Central memory CD4-positive, alpha-beta T cell (primary cell): ENCODE measurements around the gene HPD.

Experiments used
- DNase-seq: peaks from one replicate; pipeline ENCODE4 v3.0.0; 2022

The HPD gene

GRCh38 chr12:121827351-121828099 lies 31.1 kb downstream of the HPD start:
- no peak for DNase-seq

- no peak for DNase-seq
These were observed 32.1 kb downstream of the HPD start for GRCh38 chr12:121826318-121827150.

GRCh38 chr12:121825041-121825523 lies 33.6 kb downstream of the HPD start:
- DNase-seq = no peak

GRCh38 chr12:121823727-121824115 lies 34.9 kb downstream of the HPD start:
- DNase-seq = no peak

GRCh38 chr12:121823101-121823726 lies 35.4 kb downstream of the HPD start:
- DNase-seq = no peak

- no peak for DNase-seq
These were observed 36.1 kb downstream of the HPD start for GRCh38 chr12:121822393-121823100.

GRCh38 chr12:121820056-121820455 lies 38.6 kb downstream of the HPD start:
- no peak for DNase-seq

GRCh38 chr12:121819212-121819949 lies 39.3 kb downstream of the HPD start:
- DNase-seq = no peak

- DNase-seq = no peak
These were observed 41.0 kb downstream of the HPD start for GRCh38 chr12:121817648-121818043.

- DNase-seq = no peak
These were observed 41.6 kb downstream of the HPD start for GRCh38 chr12:121816925-121817647.

- DNase-seq = no peak
These were observed 43.4 kb downstream of the HPD start for GRCh38 chr12:121815263-121815662.

GRCh38 chr12:121814429-121815119 lies 44.1 kb downstream of the HPD start:
- no peak for DNase-seq

GRCh38 chr12:121813951-121814350 lies 44.7 kb downstream of the HPD start:
- no peak for DNase-seq

- no peak for DNase-seq
These were observed 45.5 kb downstream of the HPD start for GRCh38 chr12:121812921-121813896.

- DNase-seq = no peak
These were observed 46.3 kb downstream of the HPD start for GRCh38 chr12:121812320-121812871.

GRCh38 chr12:121811434-121812319 lies 47.0 kb downstream of the HPD start:
- peak; percentile 66 for DNase-seq

GRCh38 chr12:121810833-121811433 lies 47.7 kb downstream of the HPD start:
- DNase-seq = no peak
